ENCODE data around the gene KIRREL3.

The KIRREL3 gene

GRCh38 chr11:126603486-126603885 lies 397.1 kb downstream of the KIRREL3 start:
- DNase-seq (ENCODE audit: low spot score), result no peak

- DNase-seq (ENCODE audit: low spot score), result no peak
Observed at GRCh38 chr11:126602993-126603392, 397.6 kb downstream of the KIRREL3 start.

GRCh38 chr11:126602349-126602940 lies 398.1 kb downstream of the KIRREL3 start:
- no peak for DNase-seq (ENCODE audit: low spot score)

GRCh38 chr11:126601550-126602215 lies 398.9 kb downstream of the KIRREL3 start:
- DNase-seq (ENCODE audit: low spot score), result no peak

- DNase-seq (ENCODE audit: low spot score), result no peak
Observed at GRCh38 chr11:126601136-126601535, 399.4 kb downstream of the KIRREL3 start.

GRCh38 chr11:126599217-126599897 lies 401.2 kb downstream of the KIRREL3 start:
- DNase-seq (ENCODE audit: low spot score), result no peak

- no peak for DNase-seq (ENCODE audit: low spot score)
Observed at GRCh38 chr11:126598344-126599216, 402.0 kb downstream of the KIRREL3 start.

GRCh38 chr11:126597041-126597440 lies 403.5 kb downstream of the KIRREL3 start:
- DNase-seq (ENCODE audit: low spot score), result no peak

GRCh38 chr11:126596474-126596873 lies 404.1 kb downstream of the KIRREL3 start:
- no peak for DNase-seq (ENCODE audit: low spot score)

- DNase-seq (ENCODE audit: low spot score), result no peak
Observed at GRCh38 chr11:126595560-126595959, 405.0 kb downstream of the KIRREL3 start.

GRCh38 chr11:126594921-126595367 lies 405.6 kb downstream of the KIRREL3 start:
- no peak for DNase-seq (ENCODE audit: low spot score)

GRCh38 chr11:126592496-126593410 lies 407.8 kb downstream of the KIRREL3 start:
- no peak for DNase-seq (ENCODE audit: low spot score)

GRCh38 chr11:126591966-126592489 lies 408.5 kb downstream of the KIRREL3 start:
- no peak for DNase-seq (ENCODE audit: low spot score)

- no peak for DNase-seq (ENCODE audit: low spot score)
Observed at GRCh38 chr11:126589492-126589803, 411.1 kb downstream of the KIRREL3 start.

GRCh38 chr11:126588630-126589491 lies 411.7 kb downstream of the KIRREL3 start:
- no peak for DNase-seq (ENCODE audit: low spot score)

- no peak for DNase-seq (ENCODE audit: low spot score)
Observed at GRCh38 chr11:126587541-126587940, 413.0 kb downstream of the KIRREL3 start.

GRCh38 chr11:126585774-126586491 lies 414.6 kb downstream of the KIRREL3 start:
- peak; percentile 11 for DNase-seq (ENCODE audit: low spot score)

GRCh38 chr11:126585388-126585773 lies 415.2 kb downstream of the KIRREL3 start:
- DNase-seq (ENCODE audit: low spot score), result no peak
